HepG2 (cell line): Measurements from ENCODE around the gene FBF1. TPM values are rescaled to one million over a fixed set of nuclear protein-coding genes. Genes with fewer than 3 reads are reported as not detected.
A peak's percentile ranks its signal among the peaks of the same experiment; 100 is the strongest.

Experiments
- AHR ChIP-seq: IDR thresholded peaks from 2 replicates; pipeline ENCODE4 v1.6.1; 2018; ENCODE audit warnings: missing genetic modification reagents, missing compliant biosample characterization
- FOSL1 ChIP-seq: sonication (generic); formaldehyde crosslinking; IDR thresholded peaks from 2 replicates; pipeline ENCODE4 v1.9.0; 2021; ENCODE audit warnings: missing genetic modification reagents, borderline replicate concordance
- KDM4B ChIP-seq: sonication (generic); formaldehyde crosslinking; IDR thresholded peaks from 2 replicates; pipeline ENCODE4 v1.4.0; 2020; ENCODE audit warnings: missing genetic modification reagents
- KMT2B ChIP-seq: IDR thresholded peaks from 2 replicates; pipeline ENCODE4 v1.6.1; 2016; ENCODE audit warnings: missing genetic modification reagents, missing compliant biosample characterization
- MBNL3 ChIP-seq: fragments of 250-450 bp; sonication (Bioruptor Pico); conservative IDR thresholded peaks from 2 replicates; pipeline ENCODE4 v1.8.0; 2022; ENCODE audit warnings: mild to moderate bottlenecking, inconsistent platforms
- PHF8 ChIP-seq: sonication (generic); formaldehyde crosslinking; IDR thresholded peaks from 2 replicates; pipeline ENCODE4 v1.5.0; 2020; ENCODE audit warnings: missing genetic modification reagents
- POLR2AphosphoS5 ChIP-seq: IDR thresholded peaks from 2 replicates; pipeline ENCODE4 v1.6.1; 2012; ENCODE audit warnings: low read depth, low read length
- SAP130 ChIP-seq: IDR thresholded peaks from 2 replicates; pipeline ENCODE4 v1.6.1; 2016; ENCODE audit warnings: low read depth
- SOX6 ChIP-seq, 2 experiments: fragments of 450-650 bp in 1 of 2; sonication (generic) in 1 of 2; formaldehyde crosslinking in 1 of 2; IDR thresholded peaks; 2 replicates each; pipeline versions ENCODE4 v1.4.0 to v1.6.1; 2017 to 2020; ENCODE audit warnings: antibody characterized with exemption in 1 of 2, mild to moderate bottlenecking in 1 of 2, missing genetic modification reagents in 1 of 2
- SRSF4 ChIP-seq: fragments of 200-400 bp; formaldehyde crosslinking; IDR thresholded peaks from one replicate; pipeline ENCODE4 v1.6.1; 2018; ENCODE audit warnings: mild to moderate bottlenecking, low read depth, low read length, moderate library complexity; ENCODE audit not compliant: poor library complexity, severe bottlenecking
- SUZ12 ChIP-seq: fragments of 150-350 bp; IDR thresholded peaks from 2 replicates; pipeline ENCODE4 v1.6.1; 2014; ENCODE audit warnings: low read depth, low read length
- ZFP82 ChIP-seq: sonication (generic); formaldehyde crosslinking; IDR thresholded peaks from 2 replicates; pipeline ENCODE4 v1.5.1; 2020; ENCODE audit warnings: mild to moderate bottlenecking, missing genetic modification reagents, borderline replicate concordance
- ZKSCAN8 ChIP-seq: IDR thresholded peaks from 2 replicates; pipeline ENCODE4 v1.6.1; 2016; ENCODE audit warnings: borderline replicate concordance, missing genetic modification reagents, missing compliant biosample characterization
- ZNF296 ChIP-seq: sonication (generic); formaldehyde crosslinking; conservative IDR thresholded peaks from 2 replicates; pipeline ENCODE4 v1.5.0; 2020; ENCODE audit warnings: mild to moderate bottlenecking, missing genetic modification reagents
- ZNF331 ChIP-seq: sonication (generic); formaldehyde crosslinking; IDR thresholded peaks from 2 replicates; pipeline ENCODE4 v1.4.0; 2020; ENCODE audit warnings: missing genetic modification reagents
- ZNF543 ChIP-seq: sonication (generic); formaldehyde crosslinking; IDR thresholded peaks from 2 replicates; pipeline ENCODE4 v1.4.0; 2020; ENCODE audit warnings: mild to moderate bottlenecking, missing genetic modification reagents
- ZNF678 ChIP-seq: sonication (generic); formaldehyde crosslinking; IDR thresholded peaks from 2 replicates; pipeline ENCODE4 v1.4.0; 2020; ENCODE audit warnings: mild to moderate bottlenecking, missing genetic modification reagents
- ZNF773 ChIP-seq: sonication (generic); formaldehyde crosslinking; IDR thresholded peaks from 2 replicates; pipeline ENCODE4 v1.4.0; 2020; ENCODE audit warnings: missing genetic modification reagents, borderline replicate concordance
- polyA plus RNA-seq, 8 experiments: library from polyadenylated mRNA; depleted of rRNA in 3 of 8; stranded (reverse) in 7 of 8; unstranded in 1 of 8; fragments of >200 nt; fragmentation: Illumina TruSeq in 4 of 8; extraction: Trizol in 4 of 8; gene quantifications; 2 replicates each; pipeline versions ENCODE4 v1.2.1 to v1.2.3, GENCODE V29; 2011 to 2016; ENCODE audit warnings: low read depth in 4 of 8, missing spikeins in 1 of 8, mixed read lengths in 1 of 8; ENCODE audit not compliant: insufficient read depth in 1 of 8
- total RNA-seq, 5 experiments: library from RNA; depleted of rRNA; stranded (reverse); fragments of >200 nt; fragmentation: Illumina TruSeq; extraction: Trizol; gene quantifications; 2 replicates each; pipeline ENCODE4 v1.2.3, GENCODE V29; 2016; ENCODE audit warnings: low read depth in 1 of 5
- TF ChIP-seq, protein P1 (sequence below): sonication (generic); formaldehyde crosslinking; IDR thresholded peaks from 2 replicates; pipeline ENCODE4 v1.9.0; 2021; ENCODE audit warnings: missing genetic modification reagents, borderline replicate concordance
- TF ChIP-seq, protein P2 (sequence below): sonication (generic); formaldehyde crosslinking; IDR thresholded peaks from 2 replicates; pipeline ENCODE4 v1.4.0; 2020; ENCODE audit warnings: missing genetic modification reagents
- TF ChIP-seq, protein P3 (sequence below): sonication (generic); formaldehyde crosslinking; IDR thresholded peaks from 2 replicates; pipeline ENCODE4 v1.4.0; 2020; ENCODE audit warnings: missing genetic modification reagents, mild to moderate bottlenecking, borderline replicate concordance
- TF ChIP-seq, protein P4 (sequence below): sonication (generic); formaldehyde crosslinking; IDR thresholded peaks from 2 replicates; pipeline ENCODE4 v1.5.0; 2020; ENCODE audit warnings: mild to moderate bottlenecking, missing genetic modification reagents

Gene FBF1
- total and polyA plus RNA-seq, 2 of the 13 experiments (the other 11 are each of a cell fraction or from before 2014, with no cell fraction given): 2.4 to 8.1 TPM

DNA sequence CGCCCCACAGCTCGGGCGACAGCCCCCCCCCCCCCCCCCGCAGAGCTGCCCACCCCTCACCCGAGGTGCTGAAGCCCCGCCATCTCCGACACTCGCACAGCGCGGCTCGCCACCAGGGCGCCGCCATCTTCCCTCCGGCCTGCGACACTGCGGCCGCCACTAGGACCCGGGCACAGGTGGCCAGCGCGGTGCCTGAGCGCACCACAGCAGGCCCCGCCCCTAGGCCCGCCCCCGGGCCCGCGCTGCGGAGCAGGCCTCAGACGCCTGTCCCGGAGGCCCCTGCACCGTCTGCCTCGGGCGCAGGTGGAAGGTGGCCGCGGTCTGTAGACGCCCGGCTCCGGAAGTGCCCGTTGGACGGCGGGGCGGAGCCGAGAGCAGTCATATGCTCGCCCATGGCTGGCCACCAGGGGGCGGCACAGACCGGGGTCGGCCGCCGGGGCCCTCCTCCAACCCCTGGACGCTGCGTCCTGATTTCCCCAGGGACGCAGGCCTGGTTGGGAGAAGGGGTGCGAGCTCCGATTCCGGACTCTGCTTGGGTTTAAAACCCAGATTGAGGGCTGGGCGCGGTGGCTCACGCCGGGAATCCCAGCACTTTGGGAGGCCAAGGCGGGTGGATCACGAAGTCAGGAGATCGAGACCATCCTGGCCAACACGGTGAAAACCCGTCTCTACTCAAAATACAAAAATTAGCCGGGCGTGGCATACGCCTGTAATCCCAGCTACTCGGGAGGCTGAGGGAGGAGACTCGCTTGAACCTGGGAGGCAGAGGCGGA, 35.9 kb downstream of the FBF1 start, which contains the start of gene MRPL38 (continued):
- TF ChIP-seq, protein P1, sequence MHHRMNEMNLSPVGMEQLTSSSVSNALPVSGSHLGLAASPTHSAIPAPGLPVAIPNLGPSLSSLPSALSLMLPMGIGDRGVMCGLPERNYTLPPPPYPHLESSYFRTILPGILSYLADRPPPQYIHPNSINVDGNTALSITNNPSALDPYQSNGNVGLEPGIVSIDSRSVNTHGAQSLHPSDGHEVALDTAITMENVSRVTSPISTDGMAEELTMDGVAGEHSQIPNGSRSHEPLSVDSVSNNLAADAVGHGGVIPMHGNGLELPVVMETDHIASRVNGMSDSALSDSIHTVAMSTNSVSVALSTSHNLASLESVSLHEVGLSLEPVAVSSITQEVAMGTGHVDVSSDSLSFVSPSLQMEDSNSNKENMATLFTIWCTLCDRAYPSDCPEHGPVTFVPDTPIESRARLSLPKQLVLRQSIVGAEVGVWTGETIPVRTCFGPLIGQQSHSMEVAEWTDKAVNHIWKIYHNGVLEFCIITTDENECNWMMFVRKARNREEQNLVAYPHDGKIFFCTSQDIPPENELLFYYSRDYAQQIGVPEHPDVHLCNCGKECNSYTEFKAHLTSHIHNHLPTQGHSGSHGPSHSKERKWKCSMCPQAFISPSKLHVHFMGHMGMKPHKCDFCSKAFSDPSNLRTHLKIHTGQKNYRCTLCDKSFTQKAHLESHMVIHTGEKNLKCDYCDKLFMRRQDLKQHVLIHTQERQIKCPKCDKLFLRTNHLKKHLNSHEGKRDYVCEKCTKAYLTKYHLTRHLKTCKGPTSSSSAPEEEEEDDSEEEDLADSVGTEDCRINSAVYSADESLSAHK (CRISPR knock-in tag): peak; percentile 87; the same call in 1 of the 2 replicates
- TF ChIP-seq ZNF678 (CRISPR knock-in tag): peak; percentile 70; the same call in 1 of the 2 replicates
- TF ChIP-seq ZNF773 (CRISPR knock-in tag): 0 out of 2 replicates have a peak, but pooled peaks have one; percentile 20
- TF ChIP-seq, protein P2, sequence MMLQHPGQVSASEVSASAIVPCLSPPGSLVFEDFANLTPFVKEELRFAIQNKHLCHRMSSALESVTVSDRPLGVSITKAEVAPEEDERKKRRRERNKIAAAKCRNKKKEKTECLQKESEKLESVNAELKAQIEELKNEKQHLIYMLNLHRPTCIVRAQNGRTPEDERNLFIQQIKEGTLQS (CRISPR knock-in tag): peak; percentile 59; the same call in 1 of the 2 replicates
- no peak for TF ChIP-seq SRSF4
- TF ChIP-seq POLR2AphosphoS5: peak; percentile 73
- TF ChIP-seq KMT2B (CRISPR knock-in tag): peak; percentile 82
- no peak for TF ChIP-seq SUZ12
- peak; percentile 97 for TF ChIP-seq KDM4B (CRISPR knock-in tag)
- TF ChIP-seq ZNF543 (CRISPR knock-in tag): peak; percentile 92; the same call in 1 of the 2 replicates
- TF ChIP-seq MBNL3 (CRISPR knock-in tag): no peak
- no peak for TF ChIP-seq FOSL1 (CRISPR knock-in tag)
- TF ChIP-seq PHF8 (CRISPR knock-in tag): peak; percentile 78
- 0 out of 2 replicates have a peak, but pooled peaks have one; percentile 44 for TF ChIP-seq ZFP82 (CRISPR knock-in tag)
- no peak for TF ChIP-seq SOX6 (IDR thresholded peaks at IDR 0.05)
- TF ChIP-seq SOX6 (CRISPR knock-in tag; IDR thresholded peaks at IDR 0.05): peak; percentile 92
- TF ChIP-seq ZNF331 (CRISPR knock-in tag): peak; percentile 94
- no peak for TF ChIP-seq ZNF296
- TF ChIP-seq SAP130 (CRISPR knock-in tag): peak; percentile 97
- peak; percentile 97 for TF ChIP-seq ZKSCAN8 (CRISPR knock-in tag)
- peak; percentile 63 for TF ChIP-seq AHR (CRISPR knock-in tag)
- TF ChIP-seq, protein P3, sequence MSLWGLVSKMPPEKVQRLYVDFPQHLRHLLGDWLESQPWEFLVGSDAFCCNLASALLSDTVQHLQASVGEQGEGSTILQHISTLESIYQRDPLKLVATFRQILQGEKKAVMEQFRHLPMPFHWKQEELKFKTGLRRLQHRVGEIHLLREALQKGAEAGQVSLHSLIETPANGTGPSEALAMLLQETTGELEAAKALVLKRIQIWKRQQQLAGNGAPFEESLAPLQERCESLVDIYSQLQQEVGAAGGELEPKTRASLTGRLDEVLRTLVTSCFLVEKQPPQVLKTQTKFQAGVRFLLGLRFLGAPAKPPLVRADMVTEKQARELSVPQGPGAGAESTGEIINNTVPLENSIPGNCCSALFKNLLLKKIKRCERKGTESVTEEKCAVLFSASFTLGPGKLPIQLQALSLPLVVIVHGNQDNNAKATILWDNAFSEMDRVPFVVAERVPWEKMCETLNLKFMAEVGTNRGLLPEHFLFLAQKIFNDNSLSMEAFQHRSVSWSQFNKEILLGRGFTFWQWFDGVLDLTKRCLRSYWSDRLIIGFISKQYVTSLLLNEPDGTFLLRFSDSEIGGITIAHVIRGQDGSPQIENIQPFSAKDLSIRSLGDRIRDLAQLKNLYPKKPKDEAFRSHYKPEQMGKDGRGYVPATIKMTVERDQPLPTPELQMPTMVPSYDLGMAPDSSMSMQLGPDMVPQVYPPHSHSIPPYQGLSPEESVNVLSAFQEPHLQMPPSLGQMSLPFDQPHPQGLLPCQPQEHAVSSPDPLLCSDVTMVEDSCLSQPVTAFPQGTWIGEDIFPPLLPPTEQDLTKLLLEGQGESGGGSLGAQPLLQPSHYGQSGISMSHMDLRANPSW (CRISPR knock-in tag): peak; percentile 96; the same call in 1 of the 2 replicates
- TF ChIP-seq, protein P4, sequence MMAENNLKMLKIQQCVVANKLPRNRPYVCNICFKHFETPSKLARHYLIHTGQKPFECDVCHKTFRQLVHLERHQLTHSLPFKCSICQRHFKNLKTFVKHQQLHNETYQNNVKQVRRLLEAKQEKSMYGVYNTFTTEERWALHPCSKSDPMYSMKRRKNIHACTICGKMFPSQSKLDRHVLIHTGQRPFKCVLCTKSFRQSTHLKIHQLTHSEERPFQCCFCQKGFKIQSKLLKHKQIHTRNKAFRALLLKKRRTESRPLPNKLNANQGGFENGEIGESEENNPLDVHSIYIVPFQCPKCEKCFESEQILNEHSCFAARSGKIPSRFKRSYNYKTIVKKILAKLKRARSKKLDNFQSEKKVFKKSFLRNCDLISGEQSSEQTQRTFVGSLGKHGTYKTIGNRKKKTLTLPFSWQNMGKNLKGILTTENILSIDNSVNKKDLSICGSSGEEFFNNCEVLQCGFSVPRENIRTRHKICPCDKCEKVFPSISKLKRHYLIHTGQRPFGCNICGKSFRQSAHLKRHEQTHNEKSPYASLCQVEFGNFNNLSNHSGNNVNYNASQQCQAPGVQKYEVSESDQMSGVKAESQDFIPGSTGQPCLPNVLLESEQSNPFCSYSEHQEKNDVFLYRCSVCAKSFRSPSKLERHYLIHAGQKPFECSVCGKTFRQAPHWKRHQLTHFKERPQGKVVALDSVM: peak; percentile 94
